Body of pancreas (tissue), 4 donors: ENCODE results near the gene DNM3.

Experiments used
- CTCF ChIP-seq, 7 experiments: fragments of 450-650 bp in 4 of 7; fragments of 200-600 bp in 3 of 7; sonication (generic) in 3 of 7; IDR thresholded peaks; one replicate each; pipeline ENCODE4 v1.5.1; 2016 to 2019; ENCODE audit warnings: antibody characterized with exemption in 7 of 7
- POLR2A ChIP-seq, 3 donors: fragments of 450-650 bp; IDR thresholded peaks; one replicate each; pipeline ENCODE4 v1.6.1; 2016; ENCODE audit warnings: antibody characterized with exemption in 3 of 3, mild to moderate bottlenecking in 2 of 3

- TF ChIP-seq POLR2A (IDR thresholded peaks at IDR 0.05) (no peak), CTCF (IDR thresholded peaks at IDR 0.05) (peak in 1 of 7 experiments; percentile 6)
Observed at GRCh38 chr1:171983584-171983983, 142.3 kb downstream of the DNM3 start.
